GM12892 (cell line): Measurements from ENCODE around the gene NAPSA.

Source experiments
- POLR2A ChIP-seq: IDR thresholded peaks from 2 replicates; pipeline ENCODE4 v1.6.1; 2011; ENCODE audit warnings: low read depth, low read length, control low read depth
- POLR2AphosphoS5 ChIP-seq: IDR thresholded peaks from 2 replicates; pipeline ENCODE4 v1.6.1; 2011; ENCODE audit warnings: low read depth, low read length, control low read depth
- TAF1 ChIP-seq: IDR thresholded peaks from 2 replicates; pipeline ENCODE4 v1.6.1; 2011; ENCODE audit warnings: low read depth, mild to moderate bottlenecking, control low read depth, low read length, borderline replicate concordance

- TF ChIP-seq TAF1 (no peak), POLR2AphosphoS5 (no peak), POLR2A (no peak)
Observed at GRCh38 chr19:50409347-50409746, 43.9 kb upstream of the NAPSA start.
